Keratinocyte (primary cell): ENCODE data around the gene F7.

Source experiments
- CTCF ChIP-seq, 3 experiments: IDR thresholded peaks in 1 of 3; conservative IDR thresholded peaks in 1 of 3; optimal IDR thresholded peaks in 1 of 3; 2 replicates in 2 of 3; 3 replicates in 1 of 3; pipeline versions ENCODE3 to v1.5.1; 2011; ENCODE audit warnings: low read length in 3 of 3, mild to moderate bottlenecking in 3 of 3, moderate library complexity in 2 of 3, control low read depth in 1 of 3, inconsistent platforms in 1 of 3; ENCODE audit not compliant: insufficient read depth in 2 of 3; ENCODE audit errors: extremely low read depth in 1 of 3
- EZH2 ChIP-seq: IDR thresholded peaks from one replicate; pipeline ENCODE4 v1.6.1; 2012; ENCODE audit warnings: inconsistent platforms, mild to moderate bottlenecking, low read length, moderate library complexity

GRCh38 chr13:113142876-113143275, 37.3 kb downstream of the F7 start:
- TF ChIP-seq CTCF (optimal IDR thresholded peaks at IDR 0.05 in 1 of 3, IDR thresholded peaks at IDR 0.05 in 1 of 3, conservative IDR thresholded peaks at IDR 0.05 in 1 of 3; ENCODE audit: extremely low read depth in 1 of 3, insufficient read depth in 2 of 3, low read length in 3 of 3) (no peak), EZH2 (no peak)
